ENCODE measurements around the gene SYNM.
"Not testable (repeated sequence)": the region's sequence is repeated elsewhere in the genome, so short reads cannot be mapped to it uniquely, and the experiment has no call there.

SYNM gene

DNA sequence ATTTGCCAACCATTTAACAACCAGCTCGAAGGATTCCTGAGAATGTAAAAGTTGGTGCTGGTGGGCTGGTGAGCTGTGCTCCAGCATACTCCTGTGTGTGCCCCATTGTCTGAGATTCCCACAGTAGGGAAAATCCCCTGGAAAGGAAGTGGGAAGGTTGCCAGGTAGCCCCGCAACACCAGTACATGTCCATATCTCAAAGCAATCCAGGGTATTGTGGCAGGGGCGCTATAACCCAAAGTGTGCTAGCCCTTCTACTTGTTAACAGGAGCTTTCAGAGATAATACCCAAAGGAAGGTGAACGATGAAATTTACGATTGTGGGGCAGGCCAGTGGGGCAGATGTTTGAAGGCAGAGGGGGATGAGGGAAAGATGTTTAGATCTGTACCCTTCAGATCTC, 42.7 kb upstream of the SYNM start:
- no peak for DNase-seq (ENCODE audit: extremely low read depth, low read depth)
- TF ChIP-seq, protein P1, sequence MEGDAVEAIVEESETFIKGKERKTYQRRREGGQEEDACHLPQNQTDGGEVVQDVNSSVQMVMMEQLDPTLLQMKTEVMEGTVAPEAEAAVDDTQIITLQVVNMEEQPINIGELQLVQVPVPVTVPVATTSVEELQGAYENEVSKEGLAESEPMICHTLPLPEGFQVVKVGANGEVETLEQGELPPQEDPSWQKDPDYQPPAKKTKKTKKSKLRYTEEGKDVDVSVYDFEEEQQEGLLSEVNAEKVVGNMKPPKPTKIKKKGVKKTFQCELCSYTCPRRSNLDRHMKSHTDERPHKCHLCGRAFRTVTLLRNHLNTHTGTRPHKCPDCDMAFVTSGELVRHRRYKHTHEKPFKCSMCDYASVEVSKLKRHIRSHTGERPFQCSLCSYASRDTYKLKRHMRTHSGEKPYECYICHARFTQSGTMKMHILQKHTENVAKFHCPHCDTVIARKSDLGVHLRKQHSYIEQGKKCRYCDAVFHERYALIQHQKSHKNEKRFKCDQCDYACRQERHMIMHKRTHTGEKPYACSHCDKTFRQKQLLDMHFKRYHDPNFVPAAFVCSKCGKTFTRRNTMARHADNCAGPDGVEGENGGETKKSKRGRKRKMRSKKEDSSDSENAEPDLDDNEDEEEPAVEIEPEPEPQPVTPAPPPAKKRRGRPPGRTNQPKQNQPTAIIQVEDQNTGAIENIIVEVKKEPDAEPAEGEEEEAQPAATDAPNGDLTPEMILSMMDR (IDR thresholded peaks at IDR 0.05; ENCODE audit: low read depth, low read length, missing control alignments) = no peak
- H3K4me3 ChIP-seq (replicated peaks; ENCODE audit: low read depth, low read length) = no peak overlapping the region

DNA sequence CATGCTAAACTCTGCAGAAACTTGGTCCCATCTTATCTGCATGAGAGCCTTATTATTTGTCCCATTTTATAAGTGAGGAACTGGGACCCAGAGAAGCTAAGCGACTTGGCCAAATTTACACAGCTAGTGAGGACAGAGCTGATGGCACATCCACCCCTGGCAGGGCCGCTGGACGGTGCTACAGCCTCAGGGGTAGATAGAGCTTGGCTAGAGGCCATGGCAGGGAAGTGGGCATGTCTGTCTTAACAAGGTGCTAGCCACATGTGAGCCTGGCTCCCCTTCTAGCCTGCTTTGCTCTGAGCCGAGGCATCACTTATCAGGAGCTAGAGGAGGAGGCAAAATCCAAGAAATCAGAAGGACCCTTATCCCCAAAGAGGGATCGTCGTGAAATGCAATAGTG, 36.7 kb upstream of the SYNM start:
- H3K4me3 ChIP-seq (replicated peaks; ENCODE audit: low read depth, low read length) = no peak overlapping the region
- no peak for DNase-seq (ENCODE audit: extremely low read depth, low read depth)
- TF ChIP-seq, protein P1 (IDR thresholded peaks at IDR 0.05; ENCODE audit: low read depth, low read length, missing control alignments) = no peak

DNA sequence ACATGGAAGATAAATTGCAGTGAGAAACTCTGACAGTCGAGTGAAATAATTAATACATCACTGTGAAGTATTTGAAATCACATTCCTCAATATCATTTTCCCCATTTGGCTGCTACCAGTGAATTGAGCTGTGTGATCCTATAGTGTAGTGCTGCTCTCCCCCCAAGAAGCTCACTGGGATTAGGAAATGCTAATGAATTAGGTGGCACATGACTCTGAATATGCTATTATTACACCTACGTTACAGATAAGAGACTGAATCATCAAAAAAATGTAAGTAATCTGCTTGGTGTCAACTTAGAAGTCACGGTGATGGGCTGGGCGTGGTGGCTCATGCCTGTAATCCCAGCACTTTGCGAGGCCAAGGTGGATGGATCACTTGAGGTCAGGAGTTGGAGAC, 34.7 kb upstream of the SYNM start:
- no peak overlapping the region for H3K4me3 ChIP-seq (replicated peaks; ENCODE audit: low read depth, low read length)

DNA sequence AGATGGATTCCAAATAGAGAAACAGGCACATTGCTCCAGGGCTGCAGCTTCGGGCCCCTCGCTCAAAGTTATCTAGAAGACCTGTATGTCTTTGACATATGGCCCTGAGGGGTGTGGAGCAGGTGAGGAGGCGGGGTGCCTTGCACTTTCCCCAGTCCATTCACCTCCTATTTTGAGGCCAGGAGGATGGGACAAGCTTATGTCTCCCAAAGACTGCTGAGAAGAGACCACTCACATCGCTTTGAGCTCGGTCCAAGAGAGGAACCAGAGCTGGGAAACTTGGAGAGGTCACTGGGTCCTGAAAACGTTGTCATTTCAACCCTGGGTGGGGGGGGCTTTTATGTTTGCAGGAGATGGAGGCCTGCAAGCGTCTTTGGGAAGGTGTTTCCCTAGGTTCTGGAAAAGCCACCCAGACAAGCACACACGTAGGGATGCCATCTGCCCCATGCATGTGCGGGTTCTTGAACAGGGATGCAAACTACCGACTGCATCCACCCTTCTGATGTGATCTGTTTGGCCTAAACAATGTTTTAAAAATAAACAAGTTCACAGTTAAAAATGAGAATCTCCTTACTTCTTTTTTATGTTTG, 33.7 kb upstream of the SYNM start:
- DNase-seq (ENCODE audit: extremely low read depth, low read depth) = no peak
- TF ChIP-seq, protein P1 (IDR thresholded peaks at IDR 0.05; ENCODE audit: low read depth, low read length, missing control alignments) = no peak
- no peak overlapping the region for H3K4me3 ChIP-seq (replicated peaks; ENCODE audit: low read depth, low read length)

More for the DNA sequence above, 34.7 kb upstream of the SYNM start:
- no peak for DNase-seq (ENCODE audit: extremely low read depth, low read depth)
- TF ChIP-seq, protein P1 (IDR thresholded peaks at IDR 0.05; ENCODE audit: low read depth, low read length, missing control alignments) = no peak

DNA sequence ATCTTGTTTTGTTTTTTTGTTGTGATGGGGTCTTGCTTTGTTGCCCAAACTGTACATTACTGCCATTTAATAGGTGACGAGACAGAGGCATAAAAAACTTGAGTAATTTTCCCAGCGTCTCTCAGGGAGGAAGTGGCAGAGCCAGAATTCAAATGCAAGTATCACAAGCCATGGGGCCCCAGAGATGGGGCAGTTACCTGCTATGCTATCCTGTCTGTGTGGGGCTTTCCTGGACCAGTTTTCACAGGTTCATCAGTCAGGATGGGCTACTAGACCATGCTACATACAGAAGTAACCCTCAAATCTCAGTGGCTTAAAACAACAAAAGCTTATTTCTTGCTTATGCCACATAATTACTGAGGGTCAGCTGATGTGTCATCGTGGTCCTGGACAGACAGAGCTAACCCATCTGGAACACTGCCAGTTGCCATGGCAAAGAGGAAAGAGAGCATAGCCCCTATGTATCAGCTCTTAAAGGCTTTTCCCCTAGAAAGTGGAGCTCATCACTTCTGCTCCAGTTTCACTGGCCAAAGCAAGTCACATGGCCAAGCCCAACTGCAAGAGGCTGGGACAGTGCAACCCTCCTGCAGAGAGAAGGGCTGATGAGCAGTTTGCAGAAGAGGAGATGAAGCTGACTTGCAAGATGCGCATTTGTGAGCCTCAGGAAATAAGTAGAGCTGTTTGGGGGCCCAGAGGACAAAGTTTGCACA, 31.7 kb upstream of the SYNM start:
- DNase-seq (ENCODE audit: extremely low read depth, low read depth) = no peak
- no peak overlapping the region for H3K4me3 ChIP-seq (replicated peaks; ENCODE audit: low read depth, low read length)
- TF ChIP-seq, protein P1 (IDR thresholded peaks at IDR 0.05; ENCODE audit: low read depth, low read length, missing control alignments) = no peak

DNA sequence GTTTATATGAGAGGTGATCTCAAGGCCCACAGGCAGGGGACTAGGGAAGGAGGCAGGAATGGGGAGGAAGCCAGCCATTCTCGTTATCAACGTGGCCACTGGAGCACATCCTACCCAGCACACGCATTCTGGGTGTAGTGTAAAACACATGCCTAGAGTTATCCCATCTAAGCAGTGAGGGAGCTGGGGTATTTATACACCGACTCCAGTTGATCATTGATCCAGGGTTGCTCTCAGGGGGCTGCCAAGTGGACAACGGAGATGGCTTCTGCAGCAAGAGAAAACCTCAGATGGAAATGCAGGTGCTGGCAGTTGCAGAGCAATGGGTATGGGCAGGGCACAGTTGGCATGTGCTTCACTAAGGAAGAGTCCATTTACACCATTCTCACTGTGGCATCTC, 30.4 kb upstream of the SYNM start:
- DNase-seq (ENCODE audit: extremely low read depth, low read depth) = no peak
- TF ChIP-seq, protein P1 (IDR thresholded peaks at IDR 0.05; ENCODE audit: low read depth, low read length, missing control alignments) = no peak
- H3K4me3 ChIP-seq (replicated peaks; ENCODE audit: low read depth, low read length) = no peak overlapping the region

DNA sequence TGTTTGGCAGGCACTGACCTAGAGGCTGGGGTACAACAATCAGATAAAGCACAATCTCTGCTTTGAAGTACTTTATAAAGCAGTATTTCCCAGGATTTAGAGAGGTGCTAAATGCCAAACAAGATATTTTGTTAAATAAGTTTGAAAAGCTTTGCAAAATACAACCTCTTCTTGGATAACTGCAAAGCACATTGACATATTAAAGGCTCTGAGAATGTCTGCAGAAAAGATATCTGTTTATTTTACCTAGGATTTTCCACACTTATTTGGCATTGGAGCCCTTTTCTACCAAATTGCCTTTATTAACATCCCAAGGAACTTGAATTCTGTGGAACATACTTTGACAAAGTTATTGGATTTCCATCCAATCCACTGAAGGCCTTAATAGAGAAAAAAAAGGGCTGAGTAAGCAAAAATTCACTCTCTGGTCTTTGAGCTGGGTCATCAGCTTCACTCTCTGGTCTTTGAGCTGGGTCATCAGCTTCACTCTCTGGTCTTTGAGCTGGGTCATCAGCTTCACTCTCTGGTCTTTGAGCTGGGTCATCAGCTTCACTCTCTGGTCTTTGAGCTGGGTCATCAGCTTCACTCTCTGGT, 29.7 kb upstream of the SYNM start:
- not testable (repeated sequence) for DNase-seq (ENCODE audit: extremely low read depth, low read depth); H3K4me3 ChIP-seq (replicated peaks; ENCODE audit: low read depth, low read length)

Data from HFF-Myc (cell line).